Activated naive CD8-positive, alpha-beta T cell (primary cell): ENCODE measurements around the gene SPDYE17.
"Not testable (repeated sequence)": the region's sequence is repeated elsewhere in the genome, so short reads cannot be mapped to it uniquely, and the experiment has no call there.

Experiments used
- H3K27ac Mint-ChIP-seq: one replicate; pipeline ENCODE4 v1.8.0; 2021; ENCODE audit warnings: mixed read lengths
- H3K27me3 Mint-ChIP-seq: one replicate; pipeline ENCODE4 v1.8.0; 2021; ENCODE audit warnings: mixed read lengths
- H3K36me3 Mint-ChIP-seq: one replicate; pipeline ENCODE4 v1.8.0; 2021; ENCODE audit warnings: mixed read lengths
- H3K4me1 Mint-ChIP-seq: one replicate; pipeline ENCODE4 v1.8.0; 2021; ENCODE audit warnings: low read depth, mixed read lengths
- H3K4me3 Mint-ChIP-seq: one replicate; pipeline ENCODE4 v1.8.0; 2021; ENCODE audit warnings: mild to moderate bottlenecking, mixed read lengths
- H3K9me3 Mint-ChIP-seq: one replicate; pipeline ENCODE4 v1.8.0; 2021; ENCODE audit warnings: low read depth, mixed read lengths

SPDYE17 gene

DNA sequence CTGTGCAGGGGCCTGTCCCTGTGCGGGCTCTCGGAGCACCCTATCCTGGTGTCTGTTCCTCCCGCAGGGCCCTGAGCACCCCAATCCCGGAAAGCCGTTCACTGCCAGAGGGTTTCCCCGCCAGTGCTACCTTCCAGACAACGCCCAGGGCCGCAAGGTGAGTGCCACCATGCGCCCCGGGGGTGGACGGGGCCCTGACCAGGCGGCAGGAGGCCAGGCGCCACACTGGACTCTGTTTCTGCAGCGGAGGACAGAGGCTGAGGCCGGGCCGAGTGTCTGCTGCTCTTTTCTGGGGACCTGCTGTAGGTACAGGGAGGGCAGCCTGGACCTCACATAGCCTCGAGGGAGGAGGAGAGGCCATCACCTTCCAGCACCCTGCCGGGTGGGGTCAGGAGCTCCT is 28.0 kb downstream of the SPDYE17 start:
- not testable (repeated sequence) for H3K4me1 Mint-ChIP-seq, H3K36me3 Mint-ChIP-seq, H3K27ac Mint-ChIP-seq, H3K9me3 Mint-ChIP-seq, H3K27me3 Mint-ChIP-seq, H3K4me3 Mint-ChIP-seq

DNA sequence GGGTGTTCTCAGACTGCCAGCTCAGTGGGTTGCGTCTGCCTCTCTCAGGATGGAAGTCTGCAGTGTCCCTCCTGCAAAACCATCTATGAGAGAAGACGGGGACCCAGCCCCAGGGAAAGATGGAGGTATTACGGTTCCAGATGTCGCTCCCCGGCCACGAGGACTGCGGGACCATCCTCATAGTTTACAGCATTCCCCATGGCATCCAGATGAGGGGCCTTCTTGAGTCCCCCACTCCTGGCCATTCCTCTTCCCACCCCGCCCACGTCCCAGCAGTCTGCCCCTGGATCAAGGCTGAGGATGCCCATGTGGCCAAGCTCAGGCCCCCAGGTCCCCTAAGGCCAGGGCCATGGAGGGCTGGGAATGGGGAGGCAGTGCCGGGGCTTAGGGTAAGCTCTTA is 28.9 kb downstream of the SPDYE17 start:
- not testable (repeated sequence) for H3K9me3 Mint-ChIP-seq, H3K4me1 Mint-ChIP-seq, H3K27me3 Mint-ChIP-seq

DNA sequence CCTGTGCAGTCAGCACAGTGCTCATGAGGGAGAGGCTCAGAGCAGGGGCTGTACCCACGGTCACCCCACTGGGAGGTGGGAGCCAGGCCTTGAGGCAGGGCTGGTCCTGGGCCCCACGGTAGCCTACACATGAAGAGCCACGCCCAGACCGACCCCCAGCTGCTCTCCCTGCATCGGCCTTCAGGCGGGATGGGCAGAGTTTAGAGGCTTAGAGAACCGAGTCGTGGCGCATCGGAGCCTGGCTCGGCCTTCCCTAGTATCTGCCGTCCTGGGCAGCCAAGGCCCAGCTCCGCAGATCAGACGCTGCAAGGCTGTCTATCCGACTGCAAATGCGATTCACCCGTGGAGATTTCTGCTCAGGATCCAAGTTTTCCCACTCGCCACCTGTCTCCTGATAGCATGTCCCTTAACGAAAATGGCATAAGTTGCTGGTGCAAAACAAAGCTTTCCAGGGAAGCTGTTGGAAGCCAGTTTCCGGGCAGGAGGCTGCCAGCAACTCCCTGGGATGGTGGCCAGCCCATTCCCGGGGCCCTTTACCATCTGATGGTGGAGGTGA is 29.4 kb downstream of the SPDYE17 start:
- not testable (repeated sequence) for H3K4me1 Mint-ChIP-seq, H3K36me3 Mint-ChIP-seq, H3K27me3 Mint-ChIP-seq, H3K9me3 Mint-ChIP-seq, H3K27ac Mint-ChIP-seq, H3K4me3 Mint-ChIP-seq

More for the DNA sequence above, 28.9 kb downstream of the SPDYE17 start:
- H3K36me3 Mint-ChIP-seq, H3K27ac Mint-ChIP-seq, H3K4me3 Mint-ChIP-seq: not testable (repeated sequence)

DNA sequence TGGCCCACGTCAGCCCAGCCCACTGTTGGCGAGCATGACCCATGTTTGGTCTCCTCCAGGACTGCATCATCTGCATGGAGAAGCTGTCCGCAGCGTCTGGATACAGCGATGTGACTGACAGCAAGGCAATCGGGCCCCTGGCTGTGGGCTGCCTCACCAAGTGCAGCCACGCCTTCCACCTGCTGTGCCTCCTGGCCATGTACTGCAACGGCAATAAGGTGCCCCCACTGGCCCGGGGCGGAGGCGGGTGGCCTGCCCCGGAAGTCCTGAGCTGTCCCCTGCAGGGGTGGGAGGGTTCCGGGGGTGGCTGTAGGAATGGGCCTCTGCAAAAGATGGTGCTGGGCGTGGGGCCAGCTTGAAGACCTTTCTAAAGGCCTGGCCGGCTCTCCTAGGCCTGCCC is 30.1 kb downstream of the SPDYE17 start:
- not testable (repeated sequence) for H3K4me1 Mint-ChIP-seq, H3K36me3 Mint-ChIP-seq, H3K9me3 Mint-ChIP-seq, H3K27me3 Mint-ChIP-seq, H3K4me3 Mint-ChIP-seq, H3K27ac Mint-ChIP-seq

DNA sequence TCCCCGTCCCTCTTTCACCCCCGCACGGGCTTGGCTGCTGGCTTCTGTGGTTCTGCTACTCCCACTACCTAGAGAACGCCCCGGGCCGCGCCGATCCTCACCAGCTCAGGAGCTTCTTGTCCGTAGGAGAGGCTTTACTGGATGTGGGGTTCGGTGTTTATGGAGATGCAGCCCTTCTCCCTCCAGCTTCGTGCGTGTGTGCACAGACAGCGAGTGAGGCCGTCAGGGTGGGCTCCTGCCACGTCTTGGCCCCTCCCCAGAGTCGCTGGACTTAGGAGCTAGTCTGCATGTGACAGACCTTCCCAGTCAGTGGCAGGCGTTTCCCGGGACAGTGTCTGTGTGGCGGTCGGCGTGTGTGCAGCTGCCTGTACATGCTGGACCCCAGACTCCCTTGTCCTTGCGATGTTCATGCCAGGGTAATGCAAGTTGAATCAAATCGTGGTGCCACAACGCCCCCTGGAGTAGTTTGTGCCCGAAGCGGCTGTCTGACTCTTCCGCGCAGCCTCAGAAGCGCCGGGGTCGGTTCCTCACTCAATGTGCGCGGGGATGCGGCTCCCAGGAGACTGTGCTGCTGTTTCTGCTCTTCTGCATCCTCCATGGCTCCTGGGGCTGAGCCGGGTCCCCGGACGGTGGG is 32.6 kb downstream of the SPDYE17 start:
- not testable (repeated sequence) for H3K27ac Mint-ChIP-seq, H3K36me3 Mint-ChIP-seq, H3K27me3 Mint-ChIP-seq, H3K4me3 Mint-ChIP-seq, H3K9me3 Mint-ChIP-seq, H3K4me1 Mint-ChIP-seq

DNA sequence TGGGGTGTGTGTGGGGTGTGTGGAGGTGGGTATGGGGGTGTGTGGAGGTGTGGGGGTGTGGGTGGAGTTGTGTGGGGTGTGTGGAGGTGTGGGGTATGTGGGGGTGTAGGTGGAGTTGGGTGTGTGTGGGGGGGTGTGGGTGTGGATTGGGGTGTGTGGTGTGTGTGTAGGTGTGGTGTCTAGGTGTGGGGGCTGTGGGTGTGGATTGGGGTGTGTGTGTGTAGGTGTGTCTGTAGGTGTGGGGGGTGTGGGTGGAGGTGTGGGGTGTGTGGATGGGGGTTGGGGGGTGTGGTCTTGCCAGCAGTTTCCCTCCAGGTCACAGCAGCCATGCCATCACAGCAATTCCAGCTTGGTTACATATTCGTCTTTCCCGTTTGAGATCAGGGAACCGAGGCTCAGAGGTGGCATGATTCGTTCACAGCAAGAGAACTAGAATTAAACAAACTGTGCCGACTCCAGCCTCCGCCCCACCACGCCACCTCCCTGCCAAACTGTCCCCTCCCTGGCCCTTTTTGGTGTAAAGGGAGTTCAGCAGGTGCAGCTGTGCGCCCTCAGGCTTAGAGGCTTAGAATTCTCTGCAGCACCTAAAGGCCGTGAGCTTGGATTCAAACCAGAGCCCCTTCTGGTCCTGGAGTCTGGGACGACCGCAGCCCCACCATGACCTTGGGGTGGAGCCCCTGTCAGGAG is 33.3 kb downstream of the SPDYE17 start:
- H3K4me3 Mint-ChIP-seq, H3K36me3 Mint-ChIP-seq, H3K4me1 Mint-ChIP-seq, H3K27ac Mint-ChIP-seq, H3K27me3 Mint-ChIP-seq, H3K9me3 Mint-ChIP-seq: not testable (repeated sequence)

DNA sequence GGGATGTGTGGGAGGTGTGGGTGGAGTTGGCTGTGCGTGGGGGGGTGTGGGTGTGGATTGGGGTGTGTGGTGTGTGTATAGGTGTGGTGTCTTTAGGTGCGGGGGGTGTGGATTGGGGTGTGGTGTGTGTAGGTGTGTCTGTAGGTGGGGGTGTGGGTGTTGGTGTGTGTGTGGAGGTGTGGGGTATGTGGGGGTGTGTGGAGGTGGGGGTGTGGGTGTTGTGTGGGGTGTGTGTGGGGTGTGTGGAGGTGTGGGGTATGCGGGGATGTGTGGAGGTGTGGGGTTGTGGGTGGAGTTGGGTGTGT is 33.9 kb downstream of the SPDYE17 start:
- no peaks in the 10 kb centered on the region for H3K27me3 Mint-ChIP-seq
- H3K27ac Mint-ChIP-seq, result no peak overlapping the region
- no peaks in the 10 kb centered on the region for H3K9me3 Mint-ChIP-seq
- peaks cover 4% of the 10 kb centered on the region for H3K4me1 Mint-ChIP-seq
- H3K4me3 Mint-ChIP-seq, result no peak overlapping the region
- H3K36me3 Mint-ChIP-seq, result no peaks in the 10 kb centered on the region

DNA sequence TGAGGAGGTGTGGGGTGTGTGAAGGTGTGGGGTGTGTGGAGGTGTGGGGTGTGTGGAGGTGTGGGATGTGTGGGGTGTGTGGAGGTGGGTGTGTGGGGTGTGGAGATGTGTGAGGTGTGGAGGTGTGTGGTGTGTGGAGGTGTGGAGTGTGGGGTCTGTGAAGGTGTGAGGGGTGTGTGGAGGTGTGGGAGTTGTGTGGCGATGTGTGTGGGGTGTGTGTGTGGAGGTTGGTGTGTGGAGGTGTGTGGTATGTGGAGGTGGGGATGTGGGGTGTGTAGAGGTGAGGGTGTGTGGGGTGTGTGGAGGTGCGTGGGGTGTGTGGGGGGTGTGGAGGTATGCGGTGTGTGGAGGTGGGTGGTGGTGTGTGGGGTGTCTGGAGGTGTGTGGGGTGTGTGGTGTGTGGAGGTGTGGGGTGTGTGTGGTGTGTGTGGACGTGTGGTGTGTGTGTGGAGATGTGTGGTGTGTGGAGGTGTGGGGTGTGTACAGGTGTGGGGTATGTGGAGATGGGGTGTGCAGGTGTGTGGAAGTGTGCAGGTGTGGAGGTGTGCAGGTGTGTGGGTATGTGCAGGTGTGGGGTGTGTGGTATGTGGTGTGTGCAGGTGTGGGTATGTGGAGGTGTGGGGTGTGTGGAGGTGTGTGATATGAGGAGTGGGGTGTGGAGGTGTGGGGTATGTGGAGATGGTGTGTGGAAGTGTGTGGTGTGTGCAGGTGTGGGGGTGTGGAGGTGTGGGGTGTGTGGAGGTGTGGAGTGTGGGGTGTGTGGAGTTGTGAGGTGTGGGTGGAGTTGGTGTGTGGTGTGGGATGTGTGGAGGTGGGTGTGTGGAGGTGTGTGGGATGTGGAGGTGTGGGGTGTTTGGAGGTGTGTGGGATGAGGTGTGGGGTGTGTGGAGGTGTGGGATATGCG is 34.5 kb downstream of the SPDYE17 start:
- peaks cover 4% of the 10 kb centered on the region for H3K4me1 Mint-ChIP-seq

DNA sequence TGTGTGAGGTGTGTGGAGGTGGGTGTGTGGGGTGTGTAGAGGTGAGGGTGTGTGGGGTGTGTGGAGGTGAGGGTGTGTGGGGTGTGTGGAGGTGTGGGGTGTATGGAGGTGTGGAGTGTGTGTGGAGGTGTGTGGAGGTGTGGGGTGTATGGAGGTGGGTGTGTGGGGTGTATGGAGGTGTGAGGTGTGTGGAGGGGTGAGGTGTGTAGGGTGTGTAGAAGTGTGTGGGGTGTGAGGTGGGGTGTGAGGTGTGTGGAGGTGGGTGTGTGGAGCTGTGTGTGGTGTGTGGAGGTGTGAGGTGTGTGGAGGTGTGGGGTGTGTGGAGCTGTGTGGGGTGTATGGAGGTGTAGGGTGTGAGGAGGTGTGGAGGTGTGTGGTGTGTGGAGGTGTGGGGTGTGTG is 35.2 kb downstream of the SPDYE17 start:
- not testable (repeated sequence) for H3K4me3 Mint-ChIP-seq, H3K9me3 Mint-ChIP-seq, H3K27ac Mint-ChIP-seq, H3K27me3 Mint-ChIP-seq, H3K4me1 Mint-ChIP-seq, H3K36me3 Mint-ChIP-seq

More for the DNA sequence above, 34.5 kb downstream of the SPDYE17 start:
- Mint-ChIP-seq H3K27me3 (no peaks in the 10 kb centered on the region), H3K9me3 (no peaks in the 10 kb centered on the region), H3K4me3 (no peak overlapping the region), H3K27ac (no peak overlapping the region), H3K36me3 (no peaks in the 10 kb centered on the region)

DNA sequence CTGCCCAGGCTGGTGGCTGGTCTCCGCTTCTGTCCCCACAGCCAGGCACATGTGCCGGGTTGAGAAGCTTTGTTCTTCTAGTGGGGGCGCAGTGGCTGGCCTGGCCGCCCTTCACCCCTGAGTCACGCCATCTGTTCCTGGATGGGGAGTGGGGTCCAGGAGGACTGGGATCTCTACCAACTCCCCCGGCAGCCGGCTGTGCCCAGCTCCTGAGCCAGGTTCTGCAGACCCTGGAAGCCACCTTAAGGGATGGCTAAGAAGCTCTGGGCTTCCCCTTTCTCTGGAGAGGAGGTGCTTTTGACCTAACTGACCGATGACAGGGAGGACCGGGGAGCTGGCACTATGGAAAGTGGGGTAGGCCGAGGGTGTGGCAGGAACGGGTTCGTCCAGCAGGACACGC is 37.9 kb downstream of the SPDYE17 start:
- not testable (repeated sequence) for H3K27me3 Mint-ChIP-seq, H3K36me3 Mint-ChIP-seq, H3K9me3 Mint-ChIP-seq, H3K4me1 Mint-ChIP-seq, H3K4me3 Mint-ChIP-seq, H3K27ac Mint-ChIP-seq

DNA sequence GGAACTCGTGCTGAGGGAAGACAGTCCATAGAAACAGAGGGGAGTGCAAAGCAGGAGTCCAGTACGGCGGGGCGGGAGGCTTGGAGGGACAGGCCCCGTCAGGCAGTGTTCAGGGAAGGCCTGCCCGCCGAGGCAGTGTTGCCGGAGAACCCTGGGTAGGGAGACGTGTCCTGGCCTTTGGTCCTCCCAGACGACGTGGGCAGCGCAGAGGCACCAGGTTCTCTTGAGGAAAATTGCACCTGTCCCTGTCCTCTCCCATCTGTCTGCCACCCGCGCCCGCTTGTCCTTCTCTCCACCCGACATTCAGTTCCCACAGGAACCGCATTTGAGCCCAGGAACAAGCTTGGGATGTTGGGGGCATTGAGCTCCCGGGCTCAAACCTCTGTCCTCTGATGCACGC is 38.3 kb downstream of the SPDYE17 start:
- H3K36me3 Mint-ChIP-seq, H3K27me3 Mint-ChIP-seq, H3K9me3 Mint-ChIP-seq, H3K4me1 Mint-ChIP-seq, H3K27ac Mint-ChIP-seq, H3K4me3 Mint-ChIP-seq: not testable (repeated sequence)

DNA sequence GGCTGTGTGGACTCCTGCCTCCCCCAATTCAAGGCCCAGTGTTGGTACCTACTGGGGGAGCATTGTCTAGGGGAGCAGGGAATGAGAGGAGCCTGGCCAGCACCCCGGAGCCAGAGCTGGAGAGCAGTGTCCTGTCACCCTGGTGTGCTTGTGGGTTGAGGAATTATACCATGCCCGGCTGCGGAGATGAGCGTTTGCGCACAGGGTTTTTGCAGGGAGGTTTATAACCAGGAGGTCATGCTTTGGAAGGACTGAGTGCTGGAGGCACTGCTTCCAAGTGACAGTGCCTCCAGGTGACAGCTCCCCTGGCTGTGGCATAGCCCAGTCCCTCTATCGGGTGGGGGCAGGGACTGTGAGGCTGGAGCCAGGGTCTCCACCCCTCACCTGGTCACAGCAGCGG is 39.3 kb downstream of the SPDYE17 start:
- H3K9me3 Mint-ChIP-seq, H3K36me3 Mint-ChIP-seq, H3K27me3 Mint-ChIP-seq: not testable (repeated sequence)

DNA sequence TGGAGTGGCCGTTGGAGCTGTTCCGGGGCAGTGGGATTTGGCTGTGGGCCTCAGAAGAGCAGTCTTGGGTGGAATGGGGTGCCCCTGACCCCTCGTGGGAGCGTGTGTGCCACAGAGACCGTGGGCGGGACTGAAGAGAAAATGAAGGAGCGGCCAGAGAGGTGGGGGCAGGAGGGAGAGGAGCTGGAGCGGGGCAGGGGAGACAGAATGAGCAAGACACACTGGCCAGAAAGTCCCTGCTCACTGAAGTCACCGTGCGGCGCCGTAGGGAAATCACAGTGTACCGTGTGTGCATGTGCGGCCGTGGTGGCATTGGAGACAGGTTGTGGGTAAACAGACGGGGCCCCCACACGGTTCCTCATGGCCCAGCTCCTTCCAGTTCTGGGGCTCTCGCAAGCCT is 40.0 kb downstream of the SPDYE17 start:
- H3K4me1 Mint-ChIP-seq, H3K36me3 Mint-ChIP-seq, H3K4me3 Mint-ChIP-seq, H3K27ac Mint-ChIP-seq, H3K9me3 Mint-ChIP-seq, H3K27me3 Mint-ChIP-seq: not testable (repeated sequence)

More for the DNA sequence above, 39.3 kb downstream of the SPDYE17 start:
- H3K4me1 Mint-ChIP-seq, H3K27ac Mint-ChIP-seq, H3K4me3 Mint-ChIP-seq: not testable (repeated sequence)

DNA sequence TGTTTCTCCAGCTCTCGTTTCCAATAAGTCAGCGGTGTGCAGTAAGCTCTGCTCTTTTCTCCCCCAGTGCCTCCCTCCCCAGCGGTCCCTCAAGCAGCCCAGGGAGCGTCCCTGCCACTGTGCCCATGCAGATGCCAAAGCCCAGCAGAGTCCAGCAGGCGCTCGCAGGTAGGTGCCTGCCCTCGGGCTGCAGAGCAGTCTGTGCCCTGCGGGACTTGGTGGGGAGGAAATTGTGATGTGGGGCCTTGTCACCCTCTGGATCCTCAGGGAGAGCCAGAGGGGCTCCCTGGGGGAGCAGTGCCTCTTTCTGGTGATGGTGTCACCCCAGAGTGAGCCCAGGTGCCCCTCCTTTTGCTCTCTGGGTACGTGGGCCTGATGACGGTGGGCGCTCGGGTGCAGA is 42.0 kb downstream of the SPDYE17 start:
- not testable (repeated sequence) for H3K36me3 Mint-ChIP-seq, H3K27me3 Mint-ChIP-seq, H3K9me3 Mint-ChIP-seq, H3K4me1 Mint-ChIP-seq, H3K4me3 Mint-ChIP-seq, H3K27ac Mint-ChIP-seq

DNA sequence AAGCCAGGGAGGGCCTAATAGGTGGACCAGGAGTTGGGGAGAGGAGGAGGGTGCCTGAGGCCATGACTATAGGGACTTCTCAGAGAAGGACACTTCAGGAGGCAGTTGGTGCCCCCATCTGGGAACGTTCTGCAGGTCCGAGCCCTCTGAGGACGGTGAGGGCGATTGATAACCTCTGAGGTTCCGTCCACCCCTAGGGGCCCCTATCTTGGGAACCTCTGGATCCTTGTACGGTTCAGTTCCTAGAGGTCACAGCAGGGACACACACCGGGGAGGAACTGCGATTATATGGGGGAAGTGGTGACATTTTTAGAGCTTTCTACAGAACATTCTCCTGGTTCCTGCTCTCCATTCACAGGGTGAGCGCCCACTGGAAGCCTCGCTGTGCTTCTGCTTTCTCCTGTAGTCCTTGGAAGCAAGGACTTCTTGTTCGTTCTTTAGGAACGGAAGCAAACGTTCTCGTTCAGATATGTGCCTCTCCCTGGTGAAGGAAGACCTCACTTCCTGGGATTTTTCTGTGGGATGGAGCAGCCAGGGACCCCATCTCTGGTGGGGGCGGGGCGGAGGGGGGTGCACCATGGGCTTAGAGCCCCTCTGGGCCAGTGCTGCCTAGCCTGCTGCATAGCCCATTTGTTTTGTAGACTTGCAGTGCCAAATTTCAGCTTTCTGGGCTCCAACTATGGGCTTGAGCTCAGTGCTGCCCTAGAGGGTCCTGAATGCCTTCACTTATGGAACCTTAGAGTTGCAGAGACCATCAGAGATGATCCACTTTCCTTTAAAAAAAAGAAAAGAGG is 46.0 kb downstream of the SPDYE17 start:
- not testable (repeated sequence) for H3K4me3 Mint-ChIP-seq, H3K9me3 Mint-ChIP-seq, H3K36me3 Mint-ChIP-seq, H3K27me3 Mint-ChIP-seq, H3K27ac Mint-ChIP-seq, H3K4me1 Mint-ChIP-seq
